Measurements from ENCODE around the gene PHLDA1.

- TF ChIP-seq, protein P1, sequence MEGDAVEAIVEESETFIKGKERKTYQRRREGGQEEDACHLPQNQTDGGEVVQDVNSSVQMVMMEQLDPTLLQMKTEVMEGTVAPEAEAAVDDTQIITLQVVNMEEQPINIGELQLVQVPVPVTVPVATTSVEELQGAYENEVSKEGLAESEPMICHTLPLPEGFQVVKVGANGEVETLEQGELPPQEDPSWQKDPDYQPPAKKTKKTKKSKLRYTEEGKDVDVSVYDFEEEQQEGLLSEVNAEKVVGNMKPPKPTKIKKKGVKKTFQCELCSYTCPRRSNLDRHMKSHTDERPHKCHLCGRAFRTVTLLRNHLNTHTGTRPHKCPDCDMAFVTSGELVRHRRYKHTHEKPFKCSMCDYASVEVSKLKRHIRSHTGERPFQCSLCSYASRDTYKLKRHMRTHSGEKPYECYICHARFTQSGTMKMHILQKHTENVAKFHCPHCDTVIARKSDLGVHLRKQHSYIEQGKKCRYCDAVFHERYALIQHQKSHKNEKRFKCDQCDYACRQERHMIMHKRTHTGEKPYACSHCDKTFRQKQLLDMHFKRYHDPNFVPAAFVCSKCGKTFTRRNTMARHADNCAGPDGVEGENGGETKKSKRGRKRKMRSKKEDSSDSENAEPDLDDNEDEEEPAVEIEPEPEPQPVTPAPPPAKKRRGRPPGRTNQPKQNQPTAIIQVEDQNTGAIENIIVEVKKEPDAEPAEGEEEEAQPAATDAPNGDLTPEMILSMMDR (conservative IDR thresholded peaks at IDR 0.05; ENCODE audit: low read depth, low read length) = no peak
- TF ChIP-seq EZH2 (IDR thresholded peaks at IDR 0.05; ENCODE audit: low read length, unreplicated experiment) (no peak), EZH2phosphoT487 (IDR thresholded peaks at IDR 0.05; ENCODE audit: borderline replicate concordance, low read length) (no peak)
Observed at GRCh38 chr12:76007640-76008039, 23.9 kb downstream of the PHLDA1 start.

Data from PC-3 (cell line).